GM12891 (cell line): Measurements from ENCODE around the gene MORC4.

Experiments
- POLR2A ChIP-seq: IDR thresholded peaks from 2 replicates; pipeline ENCODE4 v1.6.1; 2011; ENCODE audit warnings: low read depth, low read length, control low read depth
- POLR2AphosphoS5 ChIP-seq: IDR thresholded peaks from 2 replicates; pipeline ENCODE4 v1.6.1; 2011; ENCODE audit warnings: low read depth, low read length, control low read depth

DNA sequence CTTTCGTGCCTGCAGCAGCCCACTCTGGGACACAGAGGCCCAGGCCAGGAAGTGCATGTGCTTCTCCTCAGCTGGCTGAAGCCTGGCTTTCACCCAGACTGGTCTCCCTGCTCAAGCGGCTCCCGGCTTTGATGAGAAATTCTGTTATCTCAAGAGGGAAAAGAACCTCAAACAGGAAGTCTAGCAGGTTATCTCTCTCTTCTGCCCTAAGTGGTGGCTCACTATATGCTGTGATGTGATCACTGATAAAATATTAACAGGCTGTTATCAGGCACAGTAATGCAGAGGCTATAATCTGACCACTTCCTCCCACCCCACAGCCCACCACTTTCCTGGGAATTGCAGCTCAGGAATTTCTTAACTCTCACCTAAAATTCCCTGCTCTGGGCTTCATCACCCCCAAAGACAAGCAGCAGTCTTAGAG, 66.5 kb downstream of the MORC4 start:
- TF ChIP-seq POLR2A = no peak
- TF ChIP-seq POLR2AphosphoS5 = no peak
